Activated CD4-positive, CD25-positive, alpha-beta regulatory T cell treated with anti-CD3 and anti-CD28 coated beads, Interleukin-2, amount 50 U/mL, for 16 hours (primary cell): ENCODE measurements around the gene KIAA0825.
"Not testable (repeated sequence)": the region's sequence is repeated elsewhere in the genome, so short reads cannot be mapped to it uniquely, and the experiment has no call there.

ENCODE experiments used
- DNase-seq: peaks from one replicate; pipeline ENCODE4 v3.0.0-alpha.2; 2020; ENCODE audit warnings: low read depth, low spot score

The KIAA0825 gene

GRCh38 chr5:94181895-94182294 lies 436.5 kb downstream of the KIAA0825 start:
- DNase-seq: no peak

- DNase-seq: no peak
Observed at GRCh38 chr5:94180761-94181160, 437.6 kb downstream of the KIAA0825 start.

GRCh38 chr5:94175912-94176311 lies 442.5 kb downstream of the KIAA0825 start:
- no peak for DNase-seq

GRCh38 chr5:94174748-94175411 lies 443.5 kb downstream of the KIAA0825 start:
- DNase-seq: no peak

GRCh38 chr5:94173100-94173499 lies 445.3 kb downstream of the KIAA0825 start:
- no peak for DNase-seq

GRCh38 chr5:94171070-94171469 lies 447.3 kb downstream of the KIAA0825 start:
- not testable (repeated sequence) for DNase-seq

GRCh38 chr5:94170158-94170557 lies 448.2 kb downstream of the KIAA0825 start:
- not testable (repeated sequence) for DNase-seq

GRCh38 chr5:94168151-94168550 lies 450.3 kb downstream of the KIAA0825 start:
- DNase-seq: no peak

GRCh38 chr5:94161801-94162200 lies 456.6 kb downstream of the KIAA0825 start:
- DNase-seq: no peak

- DNase-seq: no peak
Observed at GRCh38 chr5:94159144-94159543, 459.3 kb downstream of the KIAA0825 start.

- no peak for DNase-seq
Observed at GRCh38 chr5:94157704-94158539, 460.5 kb downstream of the KIAA0825 start.

GRCh38 chr5:94154672-94155071 lies 463.7 kb downstream of the KIAA0825 start:
- no peak for DNase-seq

GRCh38 chr5:94153736-94154450 lies 464.5 kb downstream of the KIAA0825 start:
- DNase-seq: no peak

GRCh38 chr5:94143621-94144020 lies 474.8 kb downstream of the KIAA0825 start:
- not testable (repeated sequence) for DNase-seq

- DNase-seq: no peak
Observed at GRCh38 chr5:94140300-94140699, 478.1 kb downstream of the KIAA0825 start.

GRCh38 chr5:94130077-94130476 lies 488.3 kb downstream of the KIAA0825 start:
- DNase-seq: no peak

GRCh38 chr5:94125107-94125506 lies 493.3 kb downstream of the KIAA0825 start:
- DNase-seq: no peak

GRCh38 chr5:94116317-94116716 lies 502.1 kb downstream of the KIAA0825 start:
- not testable (repeated sequence) for DNase-seq

GRCh38 chr5:94113087-94113486 lies 505.3 kb downstream of the KIAA0825 start:
- DNase-seq: no peak

- peak; percentile 84 for DNase-seq
Observed at GRCh38 chr5:94111209-94112004, 507.0 kb downstream of the KIAA0825 start.

- no peak for DNase-seq
Observed at GRCh38 chr5:94103514-94104245, 514.7 kb downstream of the KIAA0825 start.
